KOPT-K1 (cell line): Measurements from ENCODE around the gene PXDC1.

Experiments
- H3K27ac ChIP-seq: fragments of 200-600 bp; sonication (generic); 2 replicates; pipeline ENCODE4 v1.5.1; 2016; ENCODE audit warnings: antibody characterized with exemption, mild to moderate bottlenecking, low read depth, low read length; ENCODE audit not compliant: poor library complexity, severe bottlenecking
- H3K36me3 ChIP-seq: fragments of 200-600 bp; sonication (generic); 2 replicates; pipeline ENCODE4 v1.5.1; 2017; ENCODE audit warnings: antibody characterized with exemption, mild to moderate bottlenecking, low read length, moderate library complexity; ENCODE audit not compliant: insufficient read depth
- H3K9me3 ChIP-seq: fragments of 200-600 bp; sonication (generic); 2 replicates; pipeline ENCODE4 v1.5.1; 2017; ENCODE audit warnings: antibody characterized with exemption, low read length, mild to moderate bottlenecking; ENCODE audit not compliant: insufficient read depth, poor library complexity, severe bottlenecking

Gene PXDC1

DNA sequence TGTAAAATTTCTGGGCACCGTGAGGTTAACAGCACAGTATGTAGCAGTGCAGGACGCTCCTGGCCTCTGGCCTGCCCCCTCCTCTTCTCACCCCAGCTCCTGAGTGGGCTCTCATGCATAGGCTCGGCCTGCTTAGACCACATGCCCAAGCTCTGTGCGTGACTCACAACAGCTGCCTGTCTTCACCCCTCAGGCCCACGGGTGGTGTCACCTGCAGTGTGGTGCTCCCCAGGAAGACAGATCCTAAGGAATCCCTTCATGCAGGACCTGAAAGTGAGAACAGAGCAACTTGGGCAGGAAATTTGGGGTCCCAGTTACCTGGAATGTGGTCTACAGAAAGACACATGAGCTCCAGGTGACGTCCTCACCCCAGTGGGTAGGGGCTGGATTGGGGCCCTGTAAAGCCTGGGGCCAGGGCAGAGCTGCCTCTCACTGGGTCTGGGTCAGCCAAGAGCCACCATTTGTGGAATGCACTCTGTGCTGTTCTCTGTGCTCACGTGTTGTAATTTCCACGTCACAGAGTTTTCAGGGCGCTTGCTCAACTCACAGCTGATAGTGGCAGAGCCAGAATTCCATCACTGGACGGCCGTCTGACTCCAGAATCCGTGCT, 37.0 kb upstream of the PXDC1 start:
- Histone ChIP-seq H3K9me3 (no peaks in the 10 kb centered on the region), H3K36me3 (no peaks in the 10 kb centered on the region), H3K27ac (no peak overlapping the region)

GRCh38 chr6:3786141-3786540, 34.6 kb upstream of the PXDC1 start:
- Histone ChIP-seq H3K9me3 (no peaks in the 10 kb centered on the region), H3K36me3 (no peaks in the 10 kb centered on the region), H3K27ac (no peak overlapping the region)

GRCh38 chr6:3785745-3786098, 34.2 kb upstream of the PXDC1 start:
- Histone ChIP-seq H3K36me3 (no peaks in the 10 kb centered on the region), H3K9me3 (no peaks in the 10 kb centered on the region), H3K27ac (no peak overlapping the region)

DNA sequence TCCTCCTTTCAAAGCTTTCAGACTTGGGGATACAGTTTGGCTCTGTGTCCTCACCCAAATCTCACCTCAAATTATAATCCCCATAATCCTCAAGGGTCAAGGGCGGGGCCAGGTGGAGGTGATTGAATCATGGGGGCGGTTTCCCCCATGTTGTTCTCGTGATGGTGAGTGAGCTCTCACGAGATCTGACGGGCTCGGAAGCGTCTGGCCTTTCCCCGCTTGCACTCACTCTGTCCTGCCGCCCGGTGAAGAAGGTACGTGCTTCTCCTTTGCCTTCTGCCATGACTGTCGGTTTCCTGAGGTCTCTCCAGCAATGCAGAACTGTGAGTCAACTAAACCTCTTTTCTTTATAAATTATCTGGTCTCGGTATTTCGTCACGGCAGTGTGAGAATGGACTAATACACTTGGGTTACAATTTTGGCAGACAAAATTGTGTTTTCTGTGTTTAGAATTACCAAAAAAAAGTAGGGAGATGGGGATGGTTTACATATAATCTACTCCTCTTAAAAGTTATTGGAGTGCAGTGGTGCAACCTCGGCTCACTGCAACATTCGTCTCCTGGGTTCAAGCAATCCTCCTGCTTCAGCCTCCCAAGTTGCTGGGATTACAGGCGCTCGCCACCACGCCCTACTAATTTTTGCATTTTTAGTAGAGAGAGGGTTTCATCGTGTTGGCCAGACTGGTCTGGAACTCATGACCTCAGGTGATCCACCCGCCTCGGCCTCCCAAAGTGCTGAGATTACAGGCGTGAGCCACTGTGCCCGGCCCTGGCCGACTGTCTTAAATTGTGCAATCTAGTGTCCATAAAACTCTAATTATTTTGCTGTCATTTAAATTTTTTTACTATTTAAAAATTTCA, 33.6 kb upstream of the PXDC1 start:
- H3K9me3 ChIP-seq: no peaks in the 10 kb centered on the region
- no peaks in the 10 kb centered on the region for H3K36me3 ChIP-seq
- H3K27ac ChIP-seq: no peak overlapping the region

DNA sequence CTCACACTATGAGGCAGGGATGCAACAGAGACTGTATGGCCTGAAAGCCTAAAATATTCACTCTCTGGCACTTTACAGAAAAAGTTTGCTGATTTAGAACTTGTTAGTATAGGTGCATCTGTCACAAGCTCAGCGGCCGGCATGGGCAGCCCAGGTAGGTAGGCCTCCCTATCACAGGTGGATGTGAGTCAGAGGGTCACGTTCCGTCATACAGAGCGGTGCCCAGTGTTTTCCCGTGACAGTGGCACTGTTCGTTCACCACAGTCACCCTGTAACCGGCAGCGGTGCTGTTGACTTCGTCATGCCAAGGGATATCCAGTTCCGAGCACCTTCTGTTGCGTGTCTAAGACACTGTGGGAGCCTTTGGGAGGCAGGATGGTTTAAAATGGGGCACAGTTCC, 32.9 kb upstream of the PXDC1 start:
- Histone ChIP-seq H3K9me3 (no peaks in the 10 kb centered on the region), H3K27ac (no peak overlapping the region)

DNA sequence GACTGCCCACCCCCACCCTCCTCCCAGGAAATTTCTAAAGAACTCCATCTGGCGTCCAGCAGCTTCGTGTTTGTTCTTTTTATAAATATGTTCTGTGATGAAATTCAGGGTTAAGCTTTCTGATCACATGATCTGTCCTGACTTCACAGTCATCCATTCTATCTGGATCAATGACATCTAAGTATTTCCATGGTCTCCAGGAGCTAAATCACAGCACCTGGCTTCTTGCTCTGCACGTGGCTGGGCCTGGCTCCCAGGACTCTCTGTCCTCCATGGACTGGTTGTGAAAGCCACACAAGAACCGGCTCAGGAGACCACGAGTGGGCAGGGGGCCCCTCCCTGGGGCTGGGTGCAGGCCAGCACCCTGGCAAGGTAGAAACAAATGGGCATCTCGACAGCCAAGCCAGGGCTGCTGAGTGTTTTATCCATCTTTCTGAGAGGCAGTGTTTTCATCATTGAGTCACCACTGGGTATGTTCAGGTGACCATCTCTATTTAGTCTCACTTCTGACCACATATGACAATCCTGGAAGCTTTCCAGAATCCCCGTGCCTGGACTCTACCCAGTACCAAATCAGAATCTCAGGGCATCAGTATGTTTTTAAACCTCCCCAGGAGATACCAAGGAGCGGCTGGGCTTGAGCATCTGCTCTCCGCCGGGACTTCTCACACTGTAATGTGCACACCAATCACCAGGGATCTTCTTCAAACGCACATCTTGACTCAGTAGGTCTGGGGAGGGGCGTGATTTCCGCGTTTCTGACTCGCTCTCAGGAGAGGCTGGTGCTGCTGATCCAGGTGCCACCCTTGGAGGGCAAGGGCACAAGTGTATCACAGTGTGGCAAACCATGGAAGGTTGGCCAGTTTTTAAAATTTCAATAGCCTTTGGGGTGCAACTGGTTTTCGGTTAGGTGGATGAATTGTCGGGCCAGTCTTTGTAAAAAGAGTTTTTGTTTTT, 31.6 kb upstream of the PXDC1 start:
- no peak overlapping the region for H3K27ac ChIP-seq
- H3K36me3 ChIP-seq: no peaks in the 10 kb centered on the region
- no peaks in the 10 kb centered on the region for H3K9me3 ChIP-seq

More for the DNA sequence above, 32.9 kb upstream of the PXDC1 start:
- H3K36me3 ChIP-seq: no peaks in the 10 kb centered on the region

- H3K9me3 ChIP-seq: no peaks in the 10 kb centered on the region
- H3K36me3 ChIP-seq: no peaks in the 10 kb centered on the region
- no peak overlapping the region for H3K27ac ChIP-seq
Measured at GRCh38 chr6:3781504-3781903, 30.0 kb upstream of the PXDC1 start.

DNA sequence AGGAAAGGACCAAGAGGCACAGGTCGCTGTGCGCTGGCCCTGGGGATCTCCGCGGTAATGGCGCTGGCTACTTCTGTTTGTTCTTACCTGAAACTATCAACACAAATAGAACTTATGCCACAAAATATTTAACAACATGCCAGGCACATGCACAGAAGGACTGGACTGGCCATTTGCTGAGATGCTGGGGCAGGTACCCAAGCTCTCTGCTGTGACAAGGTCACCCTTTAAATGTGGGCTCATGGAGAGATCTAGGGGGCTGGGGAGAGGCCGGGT, 28.0 kb upstream of the PXDC1 start:
- H3K36me3 ChIP-seq: no peaks in the 10 kb centered on the region
- no peak overlapping the region for H3K27ac ChIP-seq
- no peaks in the 10 kb centered on the region for H3K9me3 ChIP-seq

- Histone ChIP-seq H3K9me3 (no peaks in the 10 kb centered on the region), H3K27ac (no peak overlapping the region), H3K36me3 (no peaks in the 10 kb centered on the region)
Measured at GRCh38 chr6:3778701-3779573, 27.4 kb upstream of the PXDC1 start.

DNA sequence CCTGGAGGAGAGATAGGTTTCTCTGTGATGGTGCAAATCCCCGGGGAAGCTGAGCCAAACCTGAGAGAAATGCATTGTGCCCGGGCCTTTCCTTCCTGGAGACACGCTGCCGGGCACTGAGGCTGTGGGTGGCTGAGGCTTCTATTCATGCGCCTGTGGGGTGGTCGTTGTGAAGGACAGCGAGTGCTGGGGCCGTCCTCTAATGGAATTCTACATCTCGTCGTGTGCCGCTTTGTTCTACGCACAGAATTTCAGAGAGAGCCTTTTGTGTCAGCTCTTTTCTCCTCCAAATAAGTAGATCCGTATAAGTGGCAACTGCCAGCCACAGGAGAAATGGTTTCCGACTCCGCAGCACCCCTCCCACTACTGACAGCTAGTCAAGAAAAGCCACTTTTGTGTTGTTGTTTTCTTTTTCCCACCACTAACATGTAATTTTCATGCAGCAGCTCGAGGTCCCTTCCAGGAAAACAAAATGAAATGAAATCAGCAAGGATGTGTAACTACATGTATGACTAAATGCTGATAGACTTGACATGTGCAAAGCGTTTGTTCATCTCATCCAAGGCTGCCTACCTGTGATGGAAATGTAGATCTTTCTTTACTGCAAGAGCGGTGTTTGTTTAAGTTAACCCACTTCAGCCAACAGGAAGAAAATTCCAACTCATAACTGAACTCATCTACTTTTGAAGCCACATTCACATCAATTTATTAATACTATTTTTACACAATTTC, 26.4 kb upstream of the PXDC1 start:
- Histone ChIP-seq H3K9me3 (no peaks in the 10 kb centered on the region), H3K36me3 (no peaks in the 10 kb centered on the region), H3K27ac (no peak overlapping the region)

GRCh38 chr6:3776881-3777507, 25.5 kb upstream of the PXDC1 start:
- no peaks in the 10 kb centered on the region for H3K36me3 ChIP-seq
- no peaks in the 10 kb centered on the region for H3K9me3 ChIP-seq
- no peak overlapping the region for H3K27ac ChIP-seq

- H3K27ac ChIP-seq: no peak overlapping the region
Measured at GRCh38 chr6:3775847-3776246, 24.3 kb upstream of the PXDC1 start.

DNA sequence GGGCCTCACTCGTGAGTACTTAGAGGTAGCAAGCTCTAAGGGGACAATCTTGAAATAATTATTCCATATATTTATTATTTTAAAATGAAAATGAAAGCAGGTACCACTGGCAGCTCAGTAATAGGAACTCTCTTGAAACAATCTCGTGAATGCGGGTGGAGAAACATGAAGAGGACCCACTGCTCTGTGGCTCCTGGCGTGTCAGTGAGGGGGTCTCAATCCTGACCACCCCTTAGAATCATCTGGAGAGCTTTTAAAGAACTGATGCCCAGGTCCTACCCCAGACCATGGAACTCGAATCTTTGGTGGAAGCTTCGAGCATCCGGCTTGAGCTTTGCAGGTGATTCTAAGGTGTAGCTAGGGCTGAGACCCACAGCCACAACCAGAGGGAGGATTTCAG, 23.9 kb upstream of the PXDC1 start:
- Histone ChIP-seq H3K9me3 (no peaks in the 10 kb centered on the region), H3K27ac (no peak overlapping the region), H3K36me3 (no peaks in the 10 kb centered on the region)

More at GRCh38 chr6:3775847-3776246, 24.3 kb upstream of the PXDC1 start:
- Histone ChIP-seq H3K9me3 (no peaks in the 10 kb centered on the region), H3K36me3 (no peaks in the 10 kb centered on the region)
